Limb (tissue), 2 donors: ENCODE measurements around the gene BAG3.
"Not testable (repeated sequence)": the region's sequence is repeated elsewhere in the genome, so short reads cannot be mapped to it uniquely, and the experiment has no call there.

Source experiments
- DNase-seq, 2 donors: peaks; one replicate each; pipeline ENCODE4 v3.0.0-alpha.2; 2016; ENCODE audit errors: extremely low spot score in 2 of 2

Gene BAG3

GRCh38 chr10:119640384-119640783 is 10.8 kb upstream of the BAG3 start:
- no peak for DNase-seq

GRCh38 chr10:119640875-119641526 is 10.2 kb upstream of the BAG3 start:
- DNase-seq, result no peak

DNA sequence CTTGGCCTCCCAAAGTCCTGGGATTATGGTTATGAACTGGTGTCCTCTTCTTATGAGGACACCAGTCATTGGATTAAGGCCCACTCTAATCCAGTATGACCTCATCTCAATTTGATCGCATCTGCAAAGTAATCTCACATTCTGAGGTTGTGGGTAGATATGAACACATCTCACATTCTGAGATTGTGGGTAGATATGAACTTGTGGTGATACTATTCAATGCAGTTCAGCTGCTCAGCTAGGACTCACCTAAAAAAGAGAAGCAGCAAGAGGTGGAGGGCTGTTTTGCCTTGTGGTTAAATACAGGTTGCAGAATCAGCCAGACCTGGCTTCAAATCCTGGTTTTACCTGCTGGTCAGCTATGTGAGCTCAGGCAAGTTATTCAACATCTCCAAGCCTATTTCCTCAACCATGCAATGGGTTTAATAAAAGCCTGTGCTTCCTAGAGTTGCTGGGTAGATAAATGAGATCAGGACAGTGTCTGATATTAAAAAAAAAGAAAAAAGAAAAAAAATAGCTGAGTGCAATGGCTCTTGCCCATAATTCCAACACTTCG is 8.5 kb upstream of the BAG3 start:
- DNase-seq, result no peak

DNA sequence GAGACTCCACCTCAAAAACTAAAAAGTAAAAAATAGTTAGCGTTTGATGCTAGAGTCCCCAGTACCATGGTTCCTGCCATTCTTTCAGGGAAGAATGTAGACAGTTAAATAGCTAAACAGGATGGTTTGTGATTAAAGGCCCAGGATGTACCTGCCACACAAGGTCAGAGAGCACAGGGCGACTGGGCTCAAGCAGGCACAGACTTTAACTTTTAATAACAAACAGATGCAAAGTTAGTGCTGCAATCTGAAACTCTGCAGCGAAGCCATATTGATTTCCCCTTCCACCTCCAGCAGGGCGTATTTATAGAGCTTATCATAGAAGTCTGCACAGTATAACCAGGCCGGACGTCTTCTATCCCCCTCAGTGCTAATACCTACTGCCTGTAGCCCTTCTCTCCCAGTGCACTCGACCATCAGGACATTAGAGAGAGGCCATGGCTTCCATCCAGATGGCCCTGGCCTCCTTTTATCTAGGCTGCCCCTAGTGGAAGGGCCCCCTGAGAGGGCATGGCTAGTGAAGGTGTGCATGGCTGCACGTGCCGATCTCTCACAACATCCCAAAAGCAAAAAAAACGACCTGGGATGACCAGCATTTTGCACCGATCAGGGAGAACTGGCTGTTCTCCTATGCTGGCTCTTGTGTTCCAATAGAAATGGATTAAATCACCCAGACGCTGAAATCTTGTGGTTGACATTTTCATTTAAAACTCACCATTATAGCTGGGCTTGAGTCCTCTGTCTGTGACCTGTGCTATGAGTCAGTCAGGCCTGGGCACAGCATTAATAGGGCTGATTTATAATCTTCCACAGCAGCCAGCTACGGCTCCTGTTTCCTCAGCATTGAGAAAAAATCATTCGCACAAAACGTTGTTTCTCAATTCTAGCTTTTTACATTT is 7.6 kb upstream of the BAG3 start:
- no peak for DNase-seq

- DNase-seq, result no peak
Measured at GRCh38 chr10:119644205-119644814, 6.9 kb upstream of the BAG3 start.

DNA sequence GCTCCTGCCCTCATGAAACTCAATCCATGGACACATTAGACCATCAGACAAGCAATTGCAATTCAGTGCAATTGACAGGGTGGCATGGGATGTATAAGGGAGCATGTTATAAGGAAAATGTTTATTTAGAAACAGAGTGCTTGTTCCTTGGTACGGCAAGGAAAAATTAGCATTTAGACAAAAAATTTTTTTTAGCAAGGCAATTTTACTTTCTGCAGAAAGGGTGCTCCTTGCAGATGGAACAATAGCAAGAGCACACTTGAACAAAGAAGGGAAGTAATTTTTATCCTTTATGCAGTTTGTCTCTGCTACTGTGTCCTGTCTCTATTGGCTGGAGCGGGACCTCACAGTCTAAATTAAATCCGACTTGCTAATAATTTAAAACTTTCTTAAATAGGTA is 6.2 kb upstream of the BAG3 start:
- DNase-seq, result no peak

DNA sequence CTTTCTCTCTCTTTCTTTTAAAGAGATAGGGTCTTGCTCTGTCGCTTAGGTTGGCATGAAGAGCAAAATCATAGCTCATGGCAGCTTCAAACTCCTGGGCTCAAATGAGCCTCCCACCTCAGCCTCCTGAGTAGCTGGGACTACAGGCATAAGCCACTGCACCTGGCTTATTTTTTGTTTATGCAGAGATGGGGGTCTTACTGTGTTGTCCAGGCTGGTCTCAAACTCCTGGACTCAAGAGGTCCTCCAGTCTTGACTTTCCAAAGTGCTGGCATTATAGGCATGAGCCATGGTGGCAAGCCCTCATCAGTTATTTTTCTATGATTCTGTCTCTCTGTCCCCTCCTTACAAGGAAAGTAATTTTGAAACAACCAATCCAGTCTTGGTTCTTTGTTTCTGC is 1.1 kb upstream of the BAG3 start:
- DNase-seq, result no peak

- DNase-seq, result peak in 1 of 2 donors; percentile 68
Measured at GRCh38 chr10:119651514-119652360, 557 bp downstream of the BAG3 start.

DNA sequence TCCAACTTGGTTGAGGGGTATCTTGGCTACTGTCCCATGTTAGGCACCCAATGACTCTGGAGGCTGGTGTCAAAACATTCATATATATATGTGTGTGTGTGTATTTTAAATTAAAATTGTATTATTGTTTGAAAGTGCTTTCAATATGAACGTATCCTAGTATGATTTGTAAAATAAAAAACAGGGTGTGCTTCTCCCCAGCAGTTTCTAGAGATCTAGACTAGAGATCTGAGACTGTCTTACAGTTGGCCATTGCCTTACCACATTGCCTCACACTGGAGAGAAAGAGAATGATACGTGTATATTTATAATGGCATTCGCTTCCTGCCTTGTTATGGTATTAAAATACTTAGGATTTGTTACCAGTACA is 1.2 kb downstream of the BAG3 start:
- peak in 1 of 2 donors; percentile 79 for DNase-seq

DNA sequence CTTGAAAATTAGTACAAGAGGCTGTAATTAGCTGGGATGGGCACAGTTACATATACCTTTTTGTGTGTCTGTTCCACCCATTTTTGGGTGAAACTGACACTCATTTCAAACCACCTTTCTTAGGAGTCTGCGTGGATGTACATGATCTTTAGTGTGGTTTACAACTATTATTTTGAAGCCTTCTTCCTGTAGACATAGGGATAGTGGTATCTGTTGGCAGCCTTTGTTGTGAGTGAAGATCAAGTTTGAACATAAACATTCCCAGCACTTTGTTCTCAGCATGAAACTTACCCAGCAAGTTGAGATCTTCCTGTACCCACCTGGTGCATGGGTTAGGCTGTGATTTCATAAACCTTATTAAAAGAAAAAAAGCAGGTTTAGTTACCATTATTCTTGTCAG is 2.0 kb downstream of the BAG3 start:
- DNase-seq, result no peak

- DNase-seq, result no peak
Measured at GRCh38 chr10:119653916-119654315, 2.7 kb downstream of the BAG3 start.

GRCh38 chr10:119654540-119654939 is 3.4 kb downstream of the BAG3 start:
- no peak for DNase-seq

DNA sequence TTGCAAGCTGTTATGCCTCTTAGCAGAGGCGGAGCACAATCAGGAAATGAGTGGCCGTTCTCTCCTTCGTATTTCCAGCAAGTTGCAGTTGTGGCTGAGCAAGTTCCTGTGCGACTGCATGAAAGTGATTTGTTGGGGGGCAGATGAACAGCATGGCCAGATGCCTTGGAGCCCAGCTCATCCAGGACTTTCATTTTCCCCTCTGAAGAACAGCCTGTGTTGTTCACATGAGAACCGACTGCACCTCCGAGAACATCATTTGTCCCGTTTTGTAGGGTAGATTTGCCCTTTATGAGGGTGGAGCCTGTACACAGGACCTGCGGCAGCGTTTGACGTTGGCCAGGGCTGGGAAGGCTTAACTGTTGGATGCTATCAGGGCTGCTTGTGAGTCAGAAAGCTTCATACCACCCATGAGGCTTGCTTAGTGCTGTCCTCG is 4.4 kb downstream of the BAG3 start:
- peak in 1 of 2 donors; percentile 21 for DNase-seq

DNA sequence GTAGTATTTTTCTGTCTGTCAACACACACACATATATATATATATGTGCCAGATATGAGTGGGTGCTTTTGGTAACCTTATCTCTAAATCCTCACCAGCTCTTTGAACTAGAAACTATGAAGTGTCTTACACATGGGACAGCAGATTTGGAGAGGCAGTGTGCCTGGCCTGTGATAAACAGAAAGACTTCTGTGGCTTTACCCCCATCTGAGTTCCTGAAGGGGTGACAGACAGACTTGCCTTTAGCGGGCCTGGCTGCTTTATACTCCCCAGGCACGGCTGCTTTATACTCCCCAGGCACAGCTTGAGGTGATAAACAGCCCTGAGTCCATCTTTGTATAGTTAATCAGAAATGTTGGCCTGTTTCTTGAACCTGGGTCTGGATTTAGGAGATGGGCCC is 5.6 kb downstream of the BAG3 start:
- DNase-seq, result no peak

DNA sequence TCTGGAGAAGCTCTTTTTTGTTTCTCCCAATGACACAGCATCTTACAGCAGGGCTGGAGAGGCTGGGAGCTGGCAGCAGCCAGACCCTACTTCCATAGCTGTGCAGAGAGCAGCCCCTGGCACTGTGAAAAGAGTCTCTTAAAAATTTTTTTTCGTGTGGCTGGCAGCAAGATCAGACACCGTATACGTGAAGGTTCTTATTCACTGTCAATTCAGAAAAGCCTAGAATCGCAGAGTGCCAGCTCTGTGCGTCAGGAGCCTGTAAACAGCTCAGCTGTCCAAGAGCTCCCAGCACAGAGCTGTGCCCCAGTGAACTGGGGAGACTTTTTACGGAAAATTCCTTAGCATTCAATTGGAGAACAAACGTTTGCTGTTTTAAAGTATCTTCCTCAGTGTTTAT is 6.5 kb downstream of the BAG3 start:
- DNase-seq, result no peak

DNA sequence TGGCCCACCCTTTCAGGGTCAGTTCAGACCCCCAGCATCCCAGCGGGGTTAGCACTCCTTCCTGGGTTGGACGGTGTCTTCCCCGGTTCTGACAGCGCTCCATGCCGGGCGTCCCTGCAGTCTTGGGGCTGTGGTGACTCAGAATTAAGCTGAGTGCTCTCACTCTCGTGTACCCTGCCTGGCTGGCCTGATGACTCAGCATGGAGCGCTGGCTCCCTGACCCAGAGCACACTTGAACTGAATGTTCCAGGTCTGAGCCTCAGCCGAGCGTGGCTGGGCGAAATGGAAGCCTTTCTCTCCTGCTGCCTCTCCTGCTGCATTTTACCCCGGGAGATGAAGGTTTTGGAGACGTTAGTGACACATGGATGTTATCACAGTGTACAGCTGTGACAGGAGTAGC is 7.1 kb downstream of the BAG3 start:
- no peak for DNase-seq

GRCh38 chr10:119659951-119660350 is 8.8 kb downstream of the BAG3 start:
- DNase-seq, result no peak

DNA sequence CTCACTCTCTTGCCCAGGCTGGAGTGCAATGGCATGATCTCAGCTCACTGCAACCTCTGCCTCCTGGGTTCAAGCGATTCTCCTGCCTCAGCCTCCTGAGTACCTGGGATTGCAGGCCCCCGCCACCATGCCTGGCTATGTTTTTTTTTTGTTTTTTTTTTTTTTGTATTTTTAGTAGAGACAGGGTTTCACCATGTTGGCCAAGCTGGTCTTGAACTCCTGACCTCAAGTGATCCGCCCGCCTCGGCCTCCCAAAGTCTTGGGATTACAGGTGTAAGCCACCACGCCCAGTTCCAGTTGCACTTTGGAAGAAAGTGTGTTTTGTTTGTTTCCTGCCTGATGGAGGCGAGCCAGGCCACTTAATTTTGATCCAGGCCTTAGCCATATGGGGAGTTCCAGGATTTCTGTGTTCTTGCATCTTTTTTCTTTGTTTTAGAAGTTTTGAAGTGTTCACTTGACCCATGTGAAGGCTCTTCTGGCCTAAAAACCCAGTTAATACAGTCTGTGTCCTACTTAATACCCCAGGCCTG is 11.0 kb downstream of the BAG3 start:
- not testable (repeated sequence) for DNase-seq

GRCh38 chr10:119663866-119664698 is 12.9 kb downstream of the BAG3 start:
- no peak for DNase-seq
